Epithelial cell of proximal tubule (primary cell): ENCODE results near the gene CRYBG1. TPM values are rescaled to one million over a fixed set of nuclear protein-coding genes. Genes with fewer than 3 reads are reported as not detected.
"Not testable (repeated sequence)": the region's sequence is repeated elsewhere in the genome, so short reads cannot be mapped to it uniquely, and the experiment has no call there.

ENCODE experiments used
- DNase-seq: peaks from one replicate; pipeline ENCODE4 v3.0.0-alpha.2; 2011; ENCODE audit warnings: low read depth
- H3K4me3 ChIP-seq: 2 replicates; pipeline ENCODE4 v1.5.1; 2011; ENCODE audit warnings: low read depth, mild to moderate bottlenecking, low read length
- total RNA-seq: library from RNA; depleted of rRNA; stranded (reverse); fragments of >200 nt; gene quantifications from 2 replicates; pipeline ENCODE4 v1.2.3, GENCODE V29; 2015
- TF ChIP-seq, protein P1 (sequence below): conservative IDR thresholded peaks from 2 replicates; pipeline ENCODE4 v1.5.1; 2012; ENCODE audit warnings: low read depth, mild to moderate bottlenecking, low read length

CRYBG1 gene
- total RNA-seq, 1 donor from 2014 or later, result 6.5 TPM

DNA sequence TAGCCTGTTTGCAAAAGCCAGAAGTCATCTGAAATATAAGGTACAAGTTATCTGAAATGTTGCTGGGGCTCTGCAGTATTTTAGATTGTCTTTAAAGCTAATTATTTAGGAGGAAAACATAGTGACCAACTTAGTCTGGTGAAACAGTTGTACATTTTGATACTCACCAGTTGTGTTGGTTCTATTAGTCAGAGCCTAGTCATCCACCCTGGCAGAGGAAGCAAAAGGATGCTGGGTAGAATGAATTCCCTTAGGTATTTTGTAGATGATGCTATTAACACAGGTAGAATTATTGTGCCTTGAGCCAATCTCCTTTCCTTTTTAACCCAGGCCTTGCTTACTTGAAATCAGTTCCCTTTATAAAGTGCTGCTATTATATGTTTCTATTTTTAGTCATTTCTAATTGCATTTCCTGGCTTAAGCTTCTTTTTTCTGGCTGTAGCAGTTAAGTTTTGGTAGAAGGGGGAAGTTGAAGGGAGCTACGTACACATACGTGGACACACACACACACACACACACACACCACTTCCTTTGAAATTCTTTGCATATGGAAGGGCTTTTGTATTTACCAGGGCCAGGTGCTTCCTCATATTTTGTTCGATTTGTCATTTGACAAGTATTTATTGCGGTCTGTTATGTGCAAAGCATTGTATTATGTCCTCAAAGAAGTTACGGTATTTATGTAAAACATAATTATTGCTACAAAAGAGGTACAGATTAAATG, 186.3 kb downstream of the CRYBG1 start:
- no peak overlapping the region for H3K4me3 ChIP-seq
- TF ChIP-seq, protein P1, sequence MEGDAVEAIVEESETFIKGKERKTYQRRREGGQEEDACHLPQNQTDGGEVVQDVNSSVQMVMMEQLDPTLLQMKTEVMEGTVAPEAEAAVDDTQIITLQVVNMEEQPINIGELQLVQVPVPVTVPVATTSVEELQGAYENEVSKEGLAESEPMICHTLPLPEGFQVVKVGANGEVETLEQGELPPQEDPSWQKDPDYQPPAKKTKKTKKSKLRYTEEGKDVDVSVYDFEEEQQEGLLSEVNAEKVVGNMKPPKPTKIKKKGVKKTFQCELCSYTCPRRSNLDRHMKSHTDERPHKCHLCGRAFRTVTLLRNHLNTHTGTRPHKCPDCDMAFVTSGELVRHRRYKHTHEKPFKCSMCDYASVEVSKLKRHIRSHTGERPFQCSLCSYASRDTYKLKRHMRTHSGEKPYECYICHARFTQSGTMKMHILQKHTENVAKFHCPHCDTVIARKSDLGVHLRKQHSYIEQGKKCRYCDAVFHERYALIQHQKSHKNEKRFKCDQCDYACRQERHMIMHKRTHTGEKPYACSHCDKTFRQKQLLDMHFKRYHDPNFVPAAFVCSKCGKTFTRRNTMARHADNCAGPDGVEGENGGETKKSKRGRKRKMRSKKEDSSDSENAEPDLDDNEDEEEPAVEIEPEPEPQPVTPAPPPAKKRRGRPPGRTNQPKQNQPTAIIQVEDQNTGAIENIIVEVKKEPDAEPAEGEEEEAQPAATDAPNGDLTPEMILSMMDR, result no peak
- DNase-seq, result peak; percentile 52

DNA sequence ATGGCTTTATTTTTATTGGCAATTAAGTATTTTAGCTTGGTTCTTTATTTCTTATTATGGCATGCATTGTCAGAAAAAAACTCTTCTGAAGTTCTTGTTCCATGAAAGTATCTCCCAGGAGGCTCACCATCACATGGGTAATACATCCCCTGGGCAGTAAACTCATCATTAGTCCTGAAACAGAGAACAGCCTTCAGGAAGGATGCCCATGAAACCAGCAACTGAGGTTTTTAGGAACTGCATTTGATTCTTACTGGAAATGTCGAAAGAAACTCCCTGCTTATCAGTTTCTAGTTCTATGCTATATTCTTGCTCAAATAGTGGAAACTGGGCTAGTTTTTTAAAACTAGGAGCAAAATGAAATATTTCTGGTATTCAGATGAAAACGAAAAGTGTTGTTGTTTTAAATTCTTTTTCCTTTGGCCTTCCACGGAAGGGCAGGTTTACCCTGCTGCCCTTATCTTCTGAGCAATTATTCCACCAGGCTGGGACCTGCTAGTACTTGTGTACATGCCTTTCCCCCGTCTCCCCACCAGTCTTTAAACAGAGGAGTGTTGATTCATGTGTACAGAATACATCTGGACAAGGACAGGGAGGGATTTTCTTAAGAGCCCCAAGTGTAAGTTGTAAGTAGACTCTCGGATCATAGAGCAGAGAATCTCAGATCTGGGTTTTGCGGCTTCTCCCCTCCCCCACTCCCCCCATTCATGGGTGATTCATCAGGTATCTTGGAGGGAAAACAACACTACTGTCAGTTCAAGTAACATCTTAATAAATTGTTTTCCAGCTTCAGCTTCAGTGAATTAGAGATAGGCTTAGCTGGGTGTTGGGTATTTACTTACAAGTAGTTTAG, 187.3 kb downstream of the CRYBG1 start:
- no peak for DNase-seq
- TF ChIP-seq, protein P1, result no peak
- no peak overlapping the region for H3K4me3 ChIP-seq

DNA sequence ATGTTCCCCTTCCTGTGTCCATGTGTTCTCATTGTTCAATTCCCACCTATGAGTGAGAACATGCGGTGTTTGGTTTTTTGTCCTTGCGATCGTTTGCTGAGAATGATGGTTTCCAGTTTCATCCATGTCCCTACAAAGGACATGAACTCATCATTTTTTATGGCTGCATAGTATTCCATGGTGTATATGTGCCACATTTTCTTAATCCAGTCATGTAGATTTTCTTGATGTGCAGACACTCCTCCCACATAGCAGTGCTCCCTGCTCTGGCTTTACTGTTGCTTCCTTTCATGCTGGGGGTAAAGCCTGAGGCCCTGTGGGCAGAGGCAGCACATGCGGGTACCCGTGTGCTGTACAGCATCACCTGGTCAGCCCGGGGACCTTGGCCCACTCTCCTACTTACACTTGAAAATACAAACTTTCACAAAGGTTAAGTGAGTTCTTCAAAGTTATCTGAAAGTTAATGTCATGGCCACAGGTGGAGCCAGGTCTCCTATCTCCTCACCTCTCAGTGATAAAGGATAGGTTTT, 188.5 kb downstream of the CRYBG1 start:
- DNase-seq, H3K4me3 ChIP-seq: not testable (repeated sequence)

DNA sequence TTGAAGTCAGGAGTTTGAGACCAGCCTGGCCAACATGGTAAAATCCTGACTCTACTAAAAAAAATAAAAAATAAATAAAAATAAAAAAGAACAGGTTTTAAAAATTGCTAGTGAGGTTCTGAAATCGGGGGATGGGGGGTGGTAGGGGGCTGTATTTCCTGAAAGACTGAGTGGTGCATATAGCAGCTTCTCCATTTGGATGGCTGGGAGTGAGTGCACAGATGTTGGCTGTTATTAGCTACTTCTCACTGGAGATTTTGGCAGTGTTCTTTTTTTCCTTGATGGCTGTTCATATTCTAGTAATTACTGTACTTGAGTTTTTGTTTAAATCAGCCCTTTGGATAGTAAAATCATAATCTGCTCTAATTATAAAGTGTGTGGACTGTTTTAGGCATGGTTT, 189.0 kb downstream of the CRYBG1 start:
- TF ChIP-seq, protein P1, result no peak
- DNase-seq, result no peak
- H3K4me3 ChIP-seq, result no peak overlapping the region

DNA sequence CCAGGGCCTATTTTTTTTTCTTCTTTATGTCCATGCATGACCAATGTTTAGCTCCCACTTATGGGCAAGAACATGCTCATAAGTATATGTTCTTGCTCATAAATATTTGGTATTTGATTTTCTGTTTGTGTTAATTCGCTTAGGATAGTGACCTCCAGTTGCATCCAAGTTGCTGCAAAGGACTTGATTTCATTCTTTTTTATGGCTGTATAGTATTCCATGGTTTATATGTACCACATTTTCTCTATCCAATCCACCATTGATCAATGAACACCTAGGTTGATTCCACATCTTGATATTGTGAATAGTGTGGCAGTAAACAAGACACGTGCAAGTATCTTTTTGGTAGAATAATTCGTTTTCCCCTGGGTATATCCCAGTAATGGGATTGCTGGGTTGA, 190.6 kb downstream of the CRYBG1 start:
- H3K4me3 ChIP-seq, result no peak overlapping the region
- no peak for DNase-seq

DNA sequence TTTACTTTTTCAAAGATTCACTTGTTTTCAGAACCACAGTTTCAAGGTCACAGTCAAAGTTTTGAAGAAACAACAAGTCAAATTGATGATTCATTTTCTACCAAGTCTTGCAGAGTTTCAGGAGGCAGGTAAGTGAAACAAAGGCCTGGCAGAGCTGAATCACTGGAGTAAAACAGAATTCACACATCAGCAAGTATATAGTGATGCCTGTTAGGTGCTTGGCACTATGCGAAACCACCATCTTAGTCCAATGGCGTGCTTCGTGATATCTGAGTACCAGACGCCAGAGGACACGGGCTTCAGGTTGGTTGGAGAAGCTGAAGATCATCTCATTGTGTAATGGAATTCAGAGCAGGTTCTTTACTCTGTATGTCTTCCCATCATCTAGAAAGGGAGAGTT, 192.9 kb downstream of the CRYBG1 start:
- H3K4me3 ChIP-seq, result no peak overlapping the region
- TF ChIP-seq, protein P1, result no peak
- no peak for DNase-seq

More for the DNA sequence above, 190.6 kb downstream of the CRYBG1 start:
- TF ChIP-seq, protein P1, result no peak

DNA sequence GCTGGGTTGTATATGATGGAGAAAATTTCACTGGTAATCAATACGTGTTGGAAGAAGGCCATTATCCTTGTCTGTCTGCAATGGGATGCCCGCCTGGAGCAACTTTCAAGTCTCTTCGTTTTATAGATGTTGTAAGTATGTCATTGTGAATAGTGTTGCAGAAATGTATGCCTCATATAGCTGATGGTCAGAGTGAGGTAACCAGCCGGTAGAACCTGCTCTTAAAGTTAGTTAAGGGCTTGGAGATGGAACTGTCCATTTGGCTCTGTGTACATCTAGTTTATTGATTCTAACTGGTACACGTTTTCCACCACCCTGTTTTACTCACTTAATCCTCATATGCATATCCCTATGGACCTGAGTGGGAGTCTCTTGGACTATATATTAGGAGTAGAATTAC, 195.2 kb downstream of the CRYBG1 start:
- no peak overlapping the region for H3K4me3 ChIP-seq
- no peak for DNase-seq

More for the DNA sequence above, 195.2 kb downstream of the CRYBG1 start:
- TF ChIP-seq, protein P1, result no peak
